ENCODE results near the gene RAB33B.

The RAB33B gene

DNA sequence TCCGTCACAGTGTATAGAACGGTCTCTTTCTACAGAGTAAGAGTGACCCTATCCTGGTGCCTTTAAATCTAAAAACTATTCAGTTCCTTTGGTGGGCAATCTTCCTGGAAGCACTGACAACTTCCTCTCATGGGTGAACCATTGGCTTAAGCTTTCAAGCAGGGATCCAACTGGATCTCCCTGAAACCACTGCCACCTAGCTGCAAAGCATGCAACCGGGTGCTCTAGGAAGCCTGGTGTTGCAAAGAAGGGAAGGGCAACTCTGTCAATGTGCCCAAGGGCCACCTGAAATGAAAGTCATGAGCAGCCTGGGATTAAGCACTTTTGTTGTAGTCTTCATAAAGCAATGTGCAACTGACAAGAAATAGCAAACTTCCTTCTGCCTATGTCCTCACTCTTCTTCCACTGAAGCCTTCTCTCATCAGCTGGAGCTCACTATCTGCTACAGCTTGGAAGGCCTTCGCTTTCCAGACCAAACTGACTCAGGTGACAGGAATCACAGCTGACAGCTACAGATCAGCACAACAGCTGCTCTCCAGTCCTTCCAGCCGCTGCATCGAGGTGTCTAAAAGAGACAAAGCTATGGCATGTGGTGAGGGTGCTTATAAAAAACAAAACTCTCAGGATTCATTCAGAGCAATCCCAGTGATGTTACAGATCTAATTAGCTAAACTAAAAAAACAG is 55.9 kb downstream of the RAB33B start:
- no peak for DNase-seq

DNA sequence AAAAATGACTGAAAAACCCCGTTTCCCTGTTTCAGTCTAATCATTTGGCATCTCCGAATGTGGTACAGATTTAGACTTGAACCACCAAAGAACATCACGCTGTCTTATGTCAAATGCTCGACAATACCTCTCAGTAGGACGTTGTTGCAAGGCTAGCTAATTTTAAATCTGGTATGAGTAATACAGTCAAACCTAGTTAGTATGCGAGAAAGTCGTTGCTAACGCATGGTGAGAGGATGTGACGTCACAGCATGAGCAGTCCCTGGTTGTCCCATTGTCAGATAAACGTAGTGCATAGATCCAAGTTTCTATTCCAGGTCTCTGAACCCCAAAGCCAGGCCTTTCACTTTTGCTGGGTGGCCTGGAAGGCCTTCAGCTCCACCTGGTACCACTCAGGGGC is 57.4 kb downstream of the RAB33B start:
- DNase-seq: no peak

DNA sequence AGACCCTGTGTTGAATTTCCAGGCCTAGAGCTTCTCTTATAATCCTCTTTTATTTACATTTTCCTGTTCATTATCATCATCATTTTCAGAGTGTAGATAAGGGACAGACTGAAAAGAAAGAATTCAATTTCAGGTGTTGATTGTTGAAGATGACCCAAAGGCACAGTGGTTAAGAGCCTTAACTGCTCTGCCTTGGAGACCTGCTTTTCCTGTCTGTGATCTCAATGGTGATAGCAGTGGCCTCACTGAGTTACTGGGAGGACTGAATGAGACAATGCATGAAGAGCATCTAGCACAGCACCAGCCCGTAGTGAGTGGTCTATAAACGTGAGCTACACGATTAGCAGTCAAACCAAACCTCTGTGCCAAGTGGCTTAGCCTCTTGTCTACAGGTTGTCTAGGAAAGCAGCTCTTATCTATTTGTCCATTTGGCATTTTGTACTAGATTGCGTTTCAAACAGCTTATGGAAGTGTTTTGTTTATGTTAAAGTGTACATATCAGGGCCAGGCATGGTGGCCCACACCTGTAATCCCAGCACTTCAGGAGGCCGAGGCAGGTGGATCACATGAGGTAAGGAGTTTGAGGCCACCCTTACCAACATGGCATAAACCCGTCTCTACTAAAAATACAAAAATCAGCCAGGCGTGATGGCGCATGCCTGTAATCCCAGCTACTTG is 60.6 kb downstream of the RAB33B start:
- no peak for DNase-seq

DNA sequence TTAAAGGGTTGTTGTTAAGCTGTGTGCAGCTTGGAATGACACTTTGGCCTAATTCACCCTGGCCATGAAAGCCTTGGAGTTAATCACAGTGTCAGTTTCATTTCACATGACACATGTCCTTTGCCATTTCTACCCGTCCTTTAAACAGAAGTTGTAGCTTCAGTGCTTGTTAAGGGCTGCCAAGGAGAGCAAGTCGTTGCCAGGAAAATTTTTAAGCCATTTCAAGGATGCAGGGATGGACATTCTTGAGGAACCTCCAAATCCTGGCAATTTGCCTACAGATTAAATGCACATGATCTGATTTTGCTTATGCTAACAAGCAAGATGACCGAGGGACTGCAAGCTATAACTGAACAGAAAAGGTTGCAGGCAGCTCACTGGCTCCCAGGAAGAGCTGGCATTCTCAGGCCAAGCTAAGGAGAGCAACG is 61.6 kb downstream of the RAB33B start:
- DNase-seq: no peak

DNA sequence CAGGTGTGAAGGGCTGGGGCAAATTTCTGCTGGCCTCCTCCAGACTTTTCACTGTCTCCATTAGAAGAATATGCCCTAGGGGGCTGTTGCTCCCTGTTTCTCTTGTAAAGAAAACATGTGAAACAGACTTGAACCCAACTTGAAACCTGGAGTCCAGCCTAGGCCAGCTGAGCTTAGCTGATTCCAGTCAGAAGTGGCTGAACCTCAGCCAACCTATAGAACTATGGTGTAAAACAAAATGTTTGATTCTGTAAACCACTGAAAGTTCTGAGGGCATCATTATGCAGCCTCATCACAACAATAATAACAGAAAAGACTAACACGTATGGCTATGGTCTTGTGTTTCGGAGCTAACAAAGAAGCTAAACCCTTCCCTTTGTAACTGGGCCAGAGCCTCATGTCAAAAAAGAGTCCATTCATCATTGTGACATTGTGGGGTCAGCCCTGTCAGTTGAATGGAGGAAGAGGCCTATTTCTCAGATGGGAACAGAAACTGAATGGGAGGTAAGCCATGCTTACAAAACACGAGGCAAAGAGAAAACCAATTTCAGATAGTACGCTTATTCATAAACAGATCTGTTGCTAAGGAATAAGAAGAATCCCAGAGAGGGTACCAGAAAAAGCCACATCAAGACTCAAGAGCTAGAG is 68.0 kb downstream of the RAB33B start:
- no peak for DNase-seq

DNA sequence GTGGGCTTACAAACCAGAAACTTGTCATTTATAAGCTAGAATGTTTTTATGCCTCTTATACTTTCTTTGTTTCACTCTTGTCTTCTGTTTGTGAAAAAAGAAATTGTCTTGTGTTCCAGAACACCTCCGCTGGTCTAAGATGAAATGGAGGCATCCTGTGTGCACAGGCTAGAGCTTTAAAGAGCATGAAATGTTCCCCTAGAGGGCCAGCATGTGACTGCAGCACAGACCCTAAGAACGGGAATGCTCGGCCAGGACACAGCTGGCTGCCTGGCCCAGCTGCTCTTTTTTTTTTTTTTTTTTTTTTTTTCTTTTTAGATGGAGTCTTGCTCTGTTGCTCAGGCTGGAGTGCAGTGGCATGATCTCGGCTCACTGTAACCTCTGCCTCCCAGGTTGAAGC is 68.5 kb downstream of the RAB33B start:
- DNase-seq: no peak

DNA sequence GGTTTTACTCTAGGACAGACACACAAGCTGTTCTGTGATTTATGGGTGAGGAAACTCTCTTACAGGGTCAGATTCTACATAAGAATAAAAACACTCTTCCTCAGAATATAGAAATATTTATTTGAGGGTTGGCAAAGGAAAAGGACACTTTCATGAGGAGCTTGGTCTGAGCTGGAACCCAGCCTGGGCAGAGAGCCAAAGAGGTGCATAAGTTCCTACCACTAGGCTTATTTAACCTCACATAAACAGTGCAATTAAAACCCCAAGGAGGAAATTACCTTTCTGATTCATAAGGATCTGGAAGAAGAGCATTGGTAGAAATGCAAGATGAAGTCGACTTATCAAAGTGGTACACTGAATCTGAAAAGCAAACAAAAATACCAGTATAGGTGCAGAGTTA is 69.2 kb downstream of the RAB33B start:
- no peak for DNase-seq

DNA sequence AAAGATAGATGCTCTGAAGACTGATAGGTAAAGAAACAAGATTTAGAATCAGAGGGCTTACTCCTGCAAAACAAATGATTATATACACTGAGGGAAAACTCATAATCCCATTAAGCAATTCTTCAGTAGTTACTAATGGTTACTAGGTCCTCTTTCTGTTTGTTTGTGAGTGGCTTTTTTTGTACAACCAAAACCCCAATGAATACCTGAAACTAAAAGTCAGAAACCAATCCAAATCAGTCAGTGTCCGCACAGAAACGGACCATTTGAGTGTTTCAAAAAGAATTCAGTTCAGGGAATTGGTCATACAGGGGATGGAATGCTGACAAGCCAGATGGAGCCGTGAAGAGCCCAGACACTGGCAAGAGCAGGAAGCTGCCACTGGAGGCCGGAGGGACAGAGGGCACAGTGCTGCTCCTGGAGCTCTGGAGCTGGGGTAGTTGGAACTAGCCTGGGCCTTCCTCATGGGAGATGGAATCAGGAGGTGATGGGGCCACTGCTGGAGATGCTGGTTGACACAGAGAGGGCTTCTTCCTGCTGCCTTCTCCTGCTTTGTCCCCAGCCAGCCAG is 70.2 kb downstream of the RAB33B start:
- DNase-seq: no peak

DNA sequence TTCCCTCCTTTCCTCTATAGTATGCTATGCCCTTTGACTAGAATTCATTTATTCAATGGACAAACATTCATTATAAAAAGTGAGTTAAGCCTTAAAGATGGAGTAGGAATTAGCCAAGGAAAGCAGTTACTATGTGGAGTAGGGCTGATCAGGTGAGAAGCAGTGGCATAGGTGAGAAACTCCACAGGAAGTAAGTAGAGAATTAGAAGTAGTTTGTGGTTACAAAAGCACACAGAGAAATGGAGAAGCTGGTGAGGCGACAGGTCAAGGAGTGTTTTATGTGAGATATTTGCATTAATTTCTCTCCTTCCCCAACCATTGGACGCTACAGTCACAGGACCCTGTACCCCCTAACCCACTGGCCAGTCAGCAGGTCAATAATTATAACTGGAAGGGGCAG is 71.5 kb downstream of the RAB33B start:
- no peak for DNase-seq

Data from activated CD4-positive, alpha-beta T cell treated with anti-CD3 and anti-CD28 coated beads for 4 hours (primary cell).